ENCODE measurements around the gene CDYL.

CDYL gene

GRCh38 chr6:4885341-4885933 lies 109.2 kb downstream of the CDYL start:
- DNase-seq: no peak

DNA sequence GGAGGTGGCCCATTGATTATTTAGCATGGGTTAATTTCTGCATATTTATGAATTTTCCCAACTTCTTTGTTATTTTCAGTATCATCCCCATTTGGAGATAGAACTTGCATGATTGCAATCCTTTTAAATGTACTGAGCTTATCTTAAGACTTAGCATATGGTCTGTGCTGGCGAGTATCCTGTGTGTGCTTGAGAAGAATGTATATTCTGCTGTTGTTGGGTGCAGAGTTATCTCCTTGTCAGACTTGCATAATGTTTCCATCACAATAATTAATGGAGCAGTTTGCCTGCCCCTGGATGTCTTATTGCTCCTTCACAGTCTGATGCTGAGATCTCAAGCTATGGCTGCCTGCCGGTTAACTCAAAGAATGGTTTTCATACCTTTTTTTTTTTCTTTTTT lies 112.6 kb downstream of the CDYL start:
- no peak for DNase-seq

DNA sequence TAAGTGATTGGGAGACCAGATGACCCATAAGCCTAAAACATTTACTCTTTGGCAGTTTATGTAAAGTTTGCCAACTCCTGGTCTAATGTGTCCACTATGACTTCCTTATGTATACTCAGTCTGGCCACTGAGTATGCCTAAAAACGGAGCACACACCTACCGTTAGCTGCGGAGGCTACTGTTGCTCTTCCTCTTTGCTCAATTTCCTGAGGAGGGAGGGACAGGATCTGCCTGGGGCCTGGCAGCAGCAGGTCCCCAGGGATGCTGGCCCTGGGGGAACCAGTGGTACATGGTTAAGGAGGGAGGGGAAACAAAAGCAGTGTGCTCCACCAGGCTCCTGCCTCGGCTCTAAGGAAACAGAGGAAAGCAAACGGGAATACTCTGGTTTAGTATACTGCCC lies 113.5 kb downstream of the CDYL start:
- DNase-seq: no peak

DNA sequence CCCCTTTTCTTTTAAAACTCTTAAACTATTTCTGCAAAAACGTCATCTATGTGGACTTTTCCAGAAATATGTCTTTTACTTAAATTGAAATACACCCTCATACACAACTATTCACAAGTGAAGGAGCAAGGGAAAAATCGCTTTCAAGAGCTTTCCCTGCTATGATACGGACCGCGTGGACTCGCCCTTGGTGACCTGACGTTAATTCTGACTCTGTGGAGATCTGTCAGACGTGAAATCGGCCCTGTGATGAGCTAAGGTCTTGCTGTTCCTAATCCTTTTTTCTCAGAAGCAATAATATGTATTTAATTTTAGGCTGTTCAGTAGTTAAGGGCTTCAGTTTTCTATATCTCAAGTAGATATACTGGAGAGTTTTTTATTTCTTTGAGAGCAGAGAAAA lies 114.0 kb downstream of the CDYL start:
- no peak for DNase-seq

DNA sequence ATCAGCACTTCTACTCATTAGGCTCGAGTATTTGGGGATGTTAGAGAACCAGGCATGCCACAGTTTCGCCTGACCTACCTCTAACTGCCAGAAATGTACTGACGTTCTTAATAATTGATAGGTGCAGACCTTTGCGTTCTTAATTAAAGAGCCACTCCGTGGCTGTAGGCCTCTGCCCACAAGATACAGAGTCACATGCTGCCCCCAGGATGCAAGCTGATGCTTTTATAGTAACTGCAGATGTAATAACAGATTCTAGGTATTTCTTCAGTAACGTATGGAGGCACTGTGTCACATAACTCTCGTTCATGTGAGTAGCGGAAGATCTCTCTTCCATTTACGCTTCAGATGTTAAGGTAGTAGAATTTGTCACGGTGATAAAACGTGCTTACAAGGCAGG lies 114.4 kb downstream of the CDYL start:
- DNase-seq: no peak

GRCh38 chr6:4891141-4891540 lies 114.9 kb downstream of the CDYL start:
- no peak for DNase-seq

- DNase-seq: no peak
Observed at GRCh38 chr6:4892785-4893485, 116.7 kb downstream of the CDYL start.

DNA sequence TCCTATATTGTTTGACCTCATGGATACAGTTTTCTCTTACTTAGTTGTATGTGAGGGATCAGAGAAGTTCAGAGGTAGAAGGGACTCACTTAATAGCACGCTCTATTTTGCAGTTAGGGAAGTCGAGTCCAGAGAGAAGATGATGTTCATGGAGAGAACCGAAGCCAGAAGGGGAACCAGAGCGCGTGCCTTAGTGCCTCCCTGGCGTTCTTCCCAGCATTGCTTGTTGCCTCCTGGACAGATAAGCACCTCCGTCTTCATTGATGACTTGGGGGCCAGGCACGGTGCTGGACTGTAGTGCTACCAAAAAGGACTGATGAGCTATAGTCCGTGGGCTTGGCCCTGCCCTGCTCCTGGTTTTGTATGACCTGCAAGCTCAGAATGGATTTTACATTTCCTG lies 117.8 kb downstream of the CDYL start:
- no peak for DNase-seq

GRCh38 chr6:4895971-4896370 lies 119.8 kb downstream of the CDYL start:
- DNase-seq: no peak

DNA sequence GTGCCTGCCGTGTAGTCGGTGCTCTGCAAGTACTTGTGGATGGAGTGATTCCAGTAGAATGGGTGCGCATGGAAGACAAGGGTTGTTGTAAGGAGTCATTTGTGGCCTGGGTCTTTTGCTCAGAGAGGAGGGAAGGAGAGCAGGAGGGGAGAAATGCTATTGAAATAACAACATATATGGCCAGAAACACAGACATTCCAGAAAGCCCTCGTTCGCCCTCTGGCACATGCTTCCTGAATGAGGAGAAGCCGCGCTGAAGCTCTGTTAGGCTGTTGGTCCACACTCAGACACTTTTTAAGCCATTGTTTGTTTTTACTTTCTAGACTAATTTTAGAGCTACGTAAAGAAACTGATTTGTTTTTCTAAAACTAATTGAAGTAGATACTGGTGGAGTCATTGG lies 120.2 kb downstream of the CDYL start:
- DNase-seq: no peak

- DNase-seq: no peak
Observed at GRCh38 chr6:4899249-4900034, 123.2 kb downstream of the CDYL start.

DNA sequence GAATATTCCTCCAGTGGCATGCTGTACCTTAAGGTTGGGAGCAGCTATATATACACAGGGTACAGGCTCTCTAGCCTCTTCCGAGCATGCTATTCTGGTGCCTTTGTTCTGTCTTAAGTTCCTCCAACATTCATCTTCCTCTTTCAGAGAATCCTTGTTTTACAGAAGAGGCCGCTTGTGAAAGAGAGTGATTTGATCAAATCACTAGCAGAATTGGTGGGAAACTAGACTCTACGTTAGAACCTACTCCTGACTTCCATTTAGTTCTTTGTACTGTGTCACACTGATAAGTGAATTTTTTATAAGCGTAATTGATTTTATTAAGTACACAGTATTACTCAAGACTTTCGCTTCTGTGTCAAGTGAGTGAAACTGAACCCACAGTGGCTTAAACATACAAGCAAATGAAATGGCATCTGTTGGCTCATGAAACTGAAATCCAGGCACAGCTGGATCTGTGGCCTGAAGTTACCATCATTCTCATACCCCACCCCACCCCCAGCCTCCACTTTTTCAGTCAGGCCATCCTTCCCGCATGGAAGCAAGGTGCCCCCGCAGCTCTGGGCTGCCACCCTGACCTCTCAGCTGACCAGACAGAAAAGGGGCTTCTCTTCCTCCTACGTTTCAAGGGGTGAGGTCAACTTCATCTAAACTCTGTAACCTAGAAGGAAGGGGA lies 125.3 kb downstream of the CDYL start:
- DNase-seq: no peak

- no peak for DNase-seq
Observed at GRCh38 chr6:4902363-4902762, 126.2 kb downstream of the CDYL start.

GRCh38 chr6:4903121-4903520 lies 126.9 kb downstream of the CDYL start:
- DNase-seq: no peak

GRCh38 chr6:4903751-4904370 lies 127.7 kb downstream of the CDYL start:
- no peak for DNase-seq

GRCh38 chr6:4904461-4905025 lies 128.3 kb downstream of the CDYL start:
- DNase-seq: no peak

DNA sequence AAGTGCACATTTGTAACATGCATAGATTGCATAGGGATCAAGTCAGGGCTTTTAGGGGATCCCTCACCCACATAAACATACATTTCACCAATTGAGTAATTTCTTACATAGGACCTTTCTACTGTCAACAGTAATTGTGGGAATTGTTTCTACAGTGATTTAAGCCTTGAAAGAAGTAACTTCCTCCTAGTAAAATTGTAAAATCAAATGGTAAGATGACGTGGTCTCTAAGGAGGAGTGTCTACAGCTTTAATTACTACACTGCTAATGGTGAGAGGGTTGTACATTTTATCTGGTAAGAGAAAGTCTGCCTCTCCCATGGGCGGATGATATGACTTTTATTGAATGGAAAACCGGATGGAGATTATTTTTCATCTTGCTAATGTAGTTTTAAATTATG lies 129.6 kb downstream of the CDYL start:
- DNase-seq: no peak

GRCh38 chr6:4906293-4907276 lies 130.4 kb downstream of the CDYL start:
- no peak for DNase-seq

DNA sequence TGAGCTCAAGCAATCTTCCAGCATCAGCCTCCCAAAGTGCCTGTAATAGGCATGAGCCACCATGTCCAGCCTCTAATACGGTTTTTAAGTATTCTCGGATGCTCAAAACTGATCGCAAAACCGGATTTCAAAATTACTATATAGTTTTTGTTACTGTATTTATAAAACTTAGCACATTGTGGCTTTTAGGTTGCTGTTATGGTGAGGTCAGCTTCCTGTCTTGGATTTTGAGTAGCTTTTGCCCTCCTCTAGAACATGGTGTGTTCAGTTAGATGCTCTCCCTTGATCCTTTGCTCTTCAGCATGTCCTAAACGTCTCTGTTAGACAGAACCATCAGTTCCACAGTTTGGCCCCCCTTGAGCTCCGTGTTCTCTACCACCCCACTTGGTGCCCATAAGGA lies 131.4 kb downstream of the CDYL start:
- no peak for DNase-seq

DNA sequence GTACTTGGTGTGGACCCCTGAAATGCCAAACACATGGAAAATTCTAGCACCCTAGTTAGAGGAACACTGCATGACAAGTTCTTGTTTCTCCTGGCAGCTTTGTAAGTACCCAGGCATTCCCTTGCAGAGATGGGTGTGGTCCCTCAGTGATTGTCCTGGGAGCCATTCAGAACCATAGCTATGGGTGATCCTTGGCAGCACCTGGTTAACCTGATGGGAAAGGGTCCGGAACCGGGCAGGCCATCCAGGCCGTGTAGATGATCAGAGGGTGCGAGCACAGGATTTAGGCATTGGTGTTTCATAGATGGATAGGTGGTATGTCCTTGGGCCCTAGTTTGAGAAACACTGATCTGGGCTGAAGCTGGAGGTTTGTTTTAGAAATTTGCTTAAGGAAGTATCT lies 131.9 kb downstream of the CDYL start:
- no peak for DNase-seq

DNA sequence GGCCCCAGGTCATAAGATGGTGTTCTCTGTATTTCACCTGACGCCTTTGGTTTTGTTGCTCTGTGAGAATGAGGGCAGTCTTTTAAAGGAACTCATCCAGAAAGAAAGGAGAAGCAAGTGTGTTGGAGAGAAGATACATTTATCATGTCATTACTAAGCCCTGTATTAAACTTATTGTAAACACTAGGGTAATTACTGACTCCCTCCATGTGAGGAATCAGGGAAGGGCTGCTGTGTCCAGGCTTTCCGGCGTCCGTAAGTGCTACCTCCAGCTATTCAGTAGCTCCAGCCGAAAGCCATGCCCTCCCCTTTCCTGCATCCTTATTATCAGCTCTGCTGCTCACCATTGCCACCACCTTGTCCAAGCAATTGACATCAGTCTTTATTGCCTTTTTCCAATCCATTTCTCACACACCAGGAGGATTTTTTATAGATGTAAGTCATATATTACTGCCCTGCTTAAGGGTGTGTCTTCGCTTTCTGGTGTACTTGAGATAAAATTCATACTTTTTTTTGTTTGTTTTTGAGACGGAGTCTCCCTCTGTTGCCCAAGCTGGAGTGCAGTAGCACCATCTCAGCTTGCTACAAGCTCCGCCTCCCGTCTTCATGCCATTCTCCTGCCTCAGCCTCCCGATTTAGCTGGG lies 133.0 kb downstream of the CDYL start:
- no peak for DNase-seq
